HFFc6 (cell line): ENCODE data around the gene C2CD3. TPM values are rescaled to one million over a fixed set of nuclear protein-coding genes. Genes with fewer than 3 reads are reported as not detected.

Experiments
- DNase-seq: peaks from one replicate; pipeline ENCODE4 v3.0.0-alpha.2; 2018
- H3K27ac Mint-ChIP-seq: 2 replicates; pipeline ENCODE4 v1.8.0; 2020; ENCODE audit warnings: mild to moderate bottlenecking, mixed read lengths
- H3K27me3 Mint-ChIP-seq: 2 replicates; pipeline ENCODE4 v1.8.0; 2021; ENCODE audit warnings: mild to moderate bottlenecking, moderate library complexity, mixed read lengths; ENCODE audit not compliant: insufficient read depth
- H3K36me3 Mint-ChIP-seq: 2 replicates; pipeline ENCODE4 v1.8.0; 2021; ENCODE audit warnings: low read depth, mixed read lengths
- H3K4me1 Mint-ChIP-seq: 2 replicates; pipeline ENCODE4 v1.8.0; 2020; ENCODE audit warnings: low read depth, mixed read lengths
- H3K4me3 Mint-ChIP-seq: 2 replicates; pipeline ENCODE4 v1.8.0; 2020; ENCODE audit warnings: mild to moderate bottlenecking, moderate library complexity, mixed read lengths
- H3K9me3 Mint-ChIP-seq: 2 replicates; pipeline ENCODE4 v1.8.0; 2020; ENCODE audit warnings: mild to moderate bottlenecking, mixed read lengths
- CTCF ChIP-seq: fragments of 200-600 bp; sonication (generic); IDR thresholded peaks from 2 replicates; pipeline ENCODE4 v1.5.0; 2021; ENCODE audit warnings: antibody characterized with exemption, mild to moderate bottlenecking
- total RNA-seq, 6 experiments: library from RNA; stranded (reverse); fragmentation: NEBNext Ultra II Directional; extraction: Animal tissue kit (Norgen Biotek cat#: 25700); gene quantifications; 2 replicates in 1 of 6; 3 replicates in 5 of 6; pipeline ENCODE4 v1.2.3, GENCODE V29; 2021

C2CD3 gene
- total RNA-seq, 6 experiments from 2014 or later: 14.6 to 23.0 (median 17.2) TPM

GRCh38 chr11:74116719-74117118 lies 54.1 kb downstream of the C2CD3 start:
- H3K9me3 Mint-ChIP-seq: no peaks in the 10 kb centered on the region
- H3K36me3 Mint-ChIP-seq: peaks cover 53% of the 10 kb centered on the region
- no peaks in the 10 kb centered on the region; the same call in 1 of the 2 replicates for H3K27me3 Mint-ChIP-seq
- DNase-seq: no peak
- H3K27ac Mint-ChIP-seq: no peak overlapping the region
- no peak for TF ChIP-seq CTCF
- no peaks in the 10 kb centered on the region for H3K4me1 Mint-ChIP-seq
- no peak overlapping the region for H3K4me3 Mint-ChIP-seq

- no peak for TF ChIP-seq CTCF
Measured at GRCh38 chr11:74112877-74113276, 57.9 kb downstream of the C2CD3 start.

DNA sequence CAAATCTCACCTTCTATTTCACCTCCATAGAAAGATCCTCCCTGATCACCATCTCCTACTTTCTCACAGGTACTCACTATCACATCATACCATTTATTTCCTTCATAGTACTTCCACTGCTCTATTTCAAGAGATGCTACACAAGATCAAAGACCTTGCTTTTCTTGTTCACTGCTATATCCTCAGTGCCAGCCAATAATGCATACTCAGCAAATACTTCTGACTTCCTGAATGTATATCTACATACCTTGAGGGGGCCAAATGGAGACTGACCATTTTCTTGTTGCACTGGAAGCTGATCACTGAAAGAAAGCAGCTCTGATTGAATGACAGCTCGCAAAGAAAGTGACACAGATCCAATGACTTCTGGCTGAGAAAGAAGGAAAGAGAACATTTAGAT lies 64.7 kb downstream of the C2CD3 start:
- H3K36me3 Mint-ChIP-seq: peaks cover 29% of the 10 kb centered on the region
- DNase-seq: no peak
- H3K9me3 Mint-ChIP-seq: no peaks in the 10 kb centered on the region
- H3K27me3 Mint-ChIP-seq: peaks cover 1% of the 10 kb centered on the region; the same call in 1 of the 2 replicates
- H3K4me3 Mint-ChIP-seq: no peak overlapping the region
- TF ChIP-seq CTCF: no peak
- no peak overlapping the region for H3K27ac Mint-ChIP-seq
- no peaks in the 10 kb centered on the region for H3K4me1 Mint-ChIP-seq

More at GRCh38 chr11:74112877-74113276, 57.9 kb downstream of the C2CD3 start:
- H3K4me1 Mint-ChIP-seq: no peaks in the 10 kb centered on the region
- no peak for DNase-seq
- H3K27me3 Mint-ChIP-seq: no peaks in the 10 kb centered on the region; the same call in 1 of the 2 replicates
- H3K27ac Mint-ChIP-seq: no peak overlapping the region
- H3K9me3 Mint-ChIP-seq: no peaks in the 10 kb centered on the region
- peaks cover 40% of the 10 kb centered on the region for H3K36me3 Mint-ChIP-seq
- H3K4me3 Mint-ChIP-seq: no peak overlapping the region

DNA sequence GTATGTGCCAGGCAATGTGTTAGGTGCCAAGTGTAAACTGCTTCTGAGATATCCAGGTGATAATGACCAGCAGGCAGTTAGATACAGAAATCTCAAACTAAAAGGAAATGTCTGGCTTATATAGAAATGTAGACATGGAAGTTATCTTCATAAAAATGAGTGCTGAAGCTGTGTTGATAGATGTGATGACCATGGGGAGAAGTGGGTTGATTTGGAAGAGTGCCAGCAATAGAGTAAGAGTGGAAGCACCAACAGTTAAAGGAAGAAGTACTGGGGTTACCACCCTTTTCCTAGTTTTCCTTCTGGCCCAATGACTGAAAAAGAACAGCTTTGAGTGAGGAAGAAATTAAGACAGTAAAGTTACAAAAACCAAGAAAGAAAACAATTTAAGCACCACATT lies 68.5 kb downstream of the C2CD3 start:
- Mint-ChIP-seq H3K27me3 (peaks cover 1% of the 10 kb centered on the region; the same call in 1 of the 2 replicates), H3K4me3 (no peak overlapping the region), H3K4me1 (no peaks in the 10 kb centered on the region), H3K9me3 (no peaks in the 10 kb centered on the region), H3K27ac (no peak overlapping the region), H3K36me3 (peaks cover 45% of the 10 kb centered on the region)
- TF ChIP-seq CTCF: no peak
- DNase-seq: no peak

GRCh38 chr11:74100735-74101134 lies 70.1 kb downstream of the C2CD3 start:
- no peak for DNase-seq
- Mint-ChIP-seq H3K27ac (no peak overlapping the region), H3K4me3 (no peak overlapping the region), H3K4me1 (no peaks in the 10 kb centered on the region), H3K27me3 (peaks cover 1% of the 10 kb centered on the region; the same call in 1 of the 2 replicates), H3K9me3 (no peaks in the 10 kb centered on the region), H3K36me3 (peaks cover 40% of the 10 kb centered on the region)
- no peak for TF ChIP-seq CTCF

- TF ChIP-seq CTCF: no peak
- Mint-ChIP-seq H3K27me3 (peaks cover 1% of the 10 kb centered on the region; the same call in 1 of the 2 replicates), H3K36me3 (peaks cover 37% of the 10 kb centered on the region), H3K4me1 (no peaks in the 10 kb centered on the region), H3K9me3 (no peaks in the 10 kb centered on the region), H3K4me3 (no peak overlapping the region), H3K27ac (no peak overlapping the region)
- no peak for DNase-seq
Measured at GRCh38 chr11:74100231-74100630, 70.6 kb downstream of the C2CD3 start.
